GM12891 (cell line): ENCODE results near the gene RASGEF1C.

Source experiments
- POLR2A ChIP-seq: IDR thresholded peaks from 2 replicates; pipeline ENCODE4 v1.6.1; 2011; ENCODE audit warnings: low read depth, low read length, control low read depth
- POLR2AphosphoS5 ChIP-seq: IDR thresholded peaks from 2 replicates; pipeline ENCODE4 v1.6.1; 2011; ENCODE audit warnings: low read depth, low read length, control low read depth
- TAF1 ChIP-seq: IDR thresholded peaks from 2 replicates; pipeline ENCODE4 v1.6.1; 2011; ENCODE audit warnings: low read depth, low read length, control low read depth

- no peak for TF ChIP-seq TAF1
- no peak for TF ChIP-seq POLR2A
- no peak for TF ChIP-seq POLR2AphosphoS5
These were observed 118.8 kb downstream of the RASGEF1C start for GRCh38 chr5:180090098-180090768.
